Subcutaneous adipose tissue (tissue), 4 donors: ENCODE measurements around the gene GPR33. TPM values are rescaled to one million over a fixed set of nuclear protein-coding genes. Genes with fewer than 3 reads are reported as not detected.

ENCODE experiments used
- CTCF ChIP-seq: fragments of 450-650 bp; IDR thresholded peaks from one replicate; pipeline ENCODE4 v1.5.1; 2016; ENCODE audit warnings: low read depth, mild to moderate bottlenecking, control low read depth, antibody characterized with exemption, moderate library complexity
- total RNA-seq, 4 donors: library from RNA; depleted of rRNA; stranded (reverse); fragments of >200 nt; gene quantifications; one replicate each; pipeline ENCODE4 v1.1.0, GENCODE V29; 2016

GPR33 gene
- not detected for total RNA-seq

GRCh38 chr14:31487886-31488285 lies at the start of gene GPR33:
Gene GPR33 (minus strand): TSS chr14:31488039. CDS start chr14:31483965, 4,074 bp downstream.
- TF ChIP-seq CTCF = no peak

GRCh38 chr14:31536201-31536960 lies 48.5 kb upstream of the GPR33 start:
- no peak for TF ChIP-seq CTCF

- no peak for TF ChIP-seq CTCF
Observed at GRCh38 chr14:31530136-31530535, 42.3 kb upstream of the GPR33 start.

GRCh38 chr14:31529053-31529452 lies 41.2 kb upstream of the GPR33 start:
- no peak for TF ChIP-seq CTCF

- TF ChIP-seq CTCF = no peak
Observed at GRCh38 chr14:31527546-31527945, 39.7 kb upstream of the GPR33 start.

- TF ChIP-seq CTCF = no peak
Observed at GRCh38 chr14:31527087-31527486, 39.2 kb upstream of the GPR33 start.

- no peak for TF ChIP-seq CTCF
Observed at GRCh38 chr14:31510855-31511254, 23.0 kb upstream of the GPR33 start.
